ENCODE measurements around the gene NR3C1. TPM values are rescaled to one million over a fixed set of nuclear protein-coding genes. Genes with fewer than 3 reads are reported as not detected.

The NR3C1 gene
- total and polyA plus RNA-seq, 2 of the 4 experiments (the other 2 are of a cell fraction): 13.7 to 77.4 TPM

GRCh38 chr5:143364061-143364460, 39.4 kb downstream of the NR3C1 start:
- H3K23ac ChIP-seq (ENCODE audit: low read depth, low read length): no peak overlapping the region
- TF ChIP-seq USF2 (IDR thresholded peaks at IDR 0.05; ENCODE audit: low read depth, low read length) (no peak), CEBPB (IDR thresholded peaks at IDR 0.05; ENCODE audit: low read depth, low read length) (no peak)
- no peak overlapping the region for H3K9ac ChIP-seq (ENCODE audit: low read depth, low read length)
- no peak overlapping the region for H3K18ac ChIP-seq (ENCODE audit: low read depth, low read length)
- no peak overlapping the region for H2AK9ac ChIP-seq (replicated peaks; ENCODE audit: low read depth, low read length, poor library complexity)
- H3K27ac ChIP-seq (ENCODE audit: insufficient read depth, low read length): no peak overlapping the region
- ChIA-PET POLR2A (ENCODE audit: unreplicated experiment) (no interaction called here), CTCF (interaction anchor here (0.7 kb wide), 1 partner anchor 78 kb away, joined by 3 read pairs; no protein-coding TSS in a partner anchor)
- in situ Hi-C loops (cut with MboI; ENCODE audit: low sequenced_read_pairs): no loop called here
- H4K5ac ChIP-seq (ENCODE audit: low read depth, low read length): no peak overlapping the region
- no peaks in the 10 kb centered on the region for H3K9me1 ChIP-seq (ENCODE audit: insufficient read depth, low read length)
- no peak overlapping the region for H3K4me3 ChIP-seq (ENCODE audit: insufficient read depth, low read depth, low read length)
- H2AK5ac ChIP-seq (ENCODE audit: low read depth, low read length): no peak overlapping the region
- H3K56ac ChIP-seq (ENCODE audit: extremely low read depth, insufficient read depth, low read length): no peak overlapping the region
- BruUV-seq (replicated peaks): no TSS peak
- H3K36me3 ChIP-seq (ENCODE audit: control insufficient read depth, insufficient read depth, low read length): peaks cover 2% of the 10 kb centered on the region
- dilution Hi-C loops (cut with HindIII; ENCODE audit: low sequenced_read_pairs, unreplicated experiment): no loop called here
- peaks cover 6% of the 10 kb centered on the region; the same call in 1 of the 2 replicates for H3K4me1 ChIP-seq (ENCODE audit: control insufficient read depth, insufficient read depth, low read length)
- H3K14ac ChIP-seq (replicated peaks; ENCODE audit: low read depth, low read length): no peak overlapping the region
- H4K91ac ChIP-seq (ENCODE audit: insufficient read depth, low read depth, low read length): no peak overlapping the region
- H4K8ac ChIP-seq (ENCODE audit: low read depth in 2 of 2, low read length in 2 of 2): no peak overlapping the region
- H3K79me1 ChIP-seq (ENCODE audit: low read depth in 1 of 2, low read length in 2 of 2): peaks cover 20 to 50% of the 10 kb centered on the region in 2 experiments; a peak in 3 of 4 replicates
- no peak overlapping the region for H3K4me2 ChIP-seq (ENCODE audit: low read depth, low read length)
- no peak overlapping the region for H2BK20ac ChIP-seq (ENCODE audit: low read depth, low read length)
- no peak overlapping the region; the same call in 2 of the 3 replicates for H2BK15ac ChIP-seq (ENCODE audit: low read depth, low read length)
- intact Hi-C loops (cut with micrococcal nuclease): loop anchor here (2.0 kb wide), 1 partner anchor 23 kb away; no protein-coding TSS in a partner anchor
- peaks cover 54% of the 10 kb centered on the region for H4K20me1 ChIP-seq (ENCODE audit: insufficient read depth, low read length)
- H3K27me3 ChIP-seq (ENCODE audit: control insufficient read depth, insufficient read depth, low read length): no peaks in the 10 kb centered on the region
- H2BK5ac ChIP-seq (ENCODE audit: low read depth, low read length, poor library complexity, severe bottlenecking): no peak overlapping the region
- ATAC-seq (ENCODE audit: low read depth): no peak
- H3K9me3 ChIP-seq (ENCODE audit: control insufficient read depth, insufficient read depth, low read length): peaks cover 4% of the 10 kb centered on the region; the same call in 1 of the 2 replicates
- no peak overlapping the region for H2BK120ac ChIP-seq (ENCODE audit: low read depth, low read length)
- no peak overlapping the region for H3K4ac ChIP-seq (ENCODE audit: low read depth, low read length)
- 80% methylated on average over 1 of the region's 2 CpGs; no CpG with 5 or more reads in 1 of the 2 experiments for WGBS, 2 experiments (ENCODE audit: extremely low coverage in 2 of 2, insufficient read length in 1 of 2)
- H2AFZ ChIP-seq (replicated peaks; ENCODE audit: low read length, poor library complexity): no peak overlapping the region
- no peak for DNase-seq
